Hepatocyte (in vitro differentiated cells): Measurements from ENCODE around the gene KRTAP10-2. TPM values are rescaled to one million over a fixed set of nuclear protein-coding genes. Genes with fewer than 3 reads are reported as not detected.

ENCODE experiments used
- DNase-seq: peaks from one replicate; pipeline ENCODE4 v3.0.0-alpha.2; 2016; ENCODE audit warnings: low spot score
- H2AFZ ChIP-seq: fragments of 200-600 bp; sonication (generic); 2 replicates; pipeline ENCODE4 v1.6.0; 2016; ENCODE audit warnings: antibody characterized with exemption, mild to moderate bottlenecking
- H3K27ac ChIP-seq: fragments of 200-600 bp; sonication (generic); 2 replicates; pipeline ENCODE4 v1.5.1; 2016; ENCODE audit warnings: mild to moderate bottlenecking
- H3K27me3 ChIP-seq: fragments of 200-600 bp; sonication (generic); 2 replicates; pipeline ENCODE4 v1.6.1; 2016
- H3K36me3 ChIP-seq: fragments of 200-600 bp; sonication (generic); replicated peaks from 2 replicates; pipeline ENCODE4 v1.5.1; 2016; ENCODE audit warnings: low read depth; ENCODE audit not compliant: insufficient read depth
- H3K4me1 ChIP-seq: fragments of 200-600 bp; sonication (generic); 2 replicates; pipeline ENCODE4 v1.5.1; 2016; ENCODE audit warnings: mild to moderate bottlenecking, moderate library complexity; ENCODE audit not compliant: insufficient read depth
- H3K4me2 ChIP-seq: fragments of 200-600 bp; sonication (generic); 2 replicates; pipeline ENCODE4 v1.6.0; 2016
- H3K4me3 ChIP-seq: fragments of 200-600 bp; sonication (generic); 2 replicates; pipeline ENCODE4 v1.5.1; 2016; ENCODE audit warnings: mild to moderate bottlenecking
- H3K79me2 ChIP-seq: fragments of 200-600 bp; sonication (generic); 2 replicates; pipeline ENCODE4 v1.6.0; 2017; ENCODE audit warnings: mild to moderate bottlenecking
- H3K9me2 ChIP-seq: fragments of 200-600 bp; sonication (generic); replicated peaks from 2 replicates; pipeline ENCODE4 v1.6.0; 2017; ENCODE audit warnings: mild to moderate bottlenecking; ENCODE audit not compliant: insufficient read depth
- H3K9me3 ChIP-seq: fragments of 200-600 bp; sonication (generic); 2 replicates; pipeline ENCODE4 v1.5.1; 2016; ENCODE audit warnings: low read depth, mild to moderate bottlenecking
- H4K20me1 ChIP-seq: fragments of 200-600 bp; sonication (generic); 2 replicates; pipeline ENCODE4 v1.6.0; 2016; ENCODE audit warnings: mild to moderate bottlenecking; ENCODE audit not compliant: insufficient read depth, poor library complexity, severe bottlenecking
- CTCF ChIP-seq: fragments of 200-600 bp; sonication (generic); IDR thresholded peaks from 2 replicates; pipeline ENCODE4 v1.5.1; 2016; ENCODE audit warnings: antibody characterized with exemption, mild to moderate bottlenecking; ENCODE audit not compliant: poor library complexity
- EZH2 ChIP-seq: fragments of 200-600 bp; sonication (generic); IDR thresholded peaks from 2 replicates; pipeline ENCODE4 v1.6.1; 2016; ENCODE audit warnings: antibody characterized with exemption, mild to moderate bottlenecking, borderline replicate concordance
- EZH2phosphoT487 ChIP-seq: fragments of 200-600 bp; sonication (generic); IDR thresholded peaks from one replicate; pipeline ENCODE4 v1.6.1; 2018; ENCODE audit warnings: antibody characterized with exemption, mild to moderate bottlenecking, low read depth, moderate library complexity; ENCODE audit not compliant: unreplicated experiment, severe bottlenecking
- WGBS: methylation state at CpG from one replicate; pipeline ENCODE4 v1.1.6; 2016; ENCODE audit warnings: low lambda C conversion rate; ENCODE audit errors: missing lambda C conversion rate; 5-methylcytosine and 5-hydroxymethylcytosine counted together
- polyA plus RNA-seq: library from polyadenylated mRNA; unstranded; fragments of >200 nt; fragmentation: Nextera tagmentation; extraction: Ambion mirVana; gene quantifications from 2 replicates; pipeline ENCODE4 v1.2.1, GENCODE V29; 2016
- total RNA-seq: library from RNA; depleted of rRNA; stranded (reverse); fragments of >200 nt; gene quantifications from 2 replicates; pipeline ENCODE4 v1.2.3, GENCODE V29; 2014

The KRTAP10-2 gene
- total and polyA plus RNA-seq, 2 experiments from 2014 or later, result not detected

- no peak overlapping the region for H3K4me3 ChIP-seq
- WGBS, result 93% methylated on average over 33 of the region's 33 CpGs
Measured at GRCh38 chr21:44537930-44538911, 13.1 kb downstream of the KRTAP10-2 start.

GRCh38 chr21:44535963-44536362, 15.3 kb downstream of the KRTAP10-2 start:
- H3K27ac ChIP-seq, result no peak overlapping the region
- no peaks in the 10 kb centered on the region for H3K27me3 ChIP-seq
- no peak overlapping the region for H2AFZ ChIP-seq
- no peak overlapping the region for H3K4me3 ChIP-seq
- 65% methylated on average over 7 of the region's 7 CpGs for WGBS
- no peak for DNase-seq
- no peaks in the 10 kb centered on the region for H4K20me1 ChIP-seq
- no peaks in the 10 kb centered on the region for H3K9me3 ChIP-seq
- TF ChIP-seq EZH2 (no peak), EZH2phosphoT487 (no peak), CTCF (no peak)
- no peaks in the 10 kb centered on the region for H3K4me1 ChIP-seq
- no peak overlapping the region for H3K4me2 ChIP-seq
- no peaks in the 10 kb centered on the region for H3K79me2 ChIP-seq
- no peaks in the 10 kb centered on the region for H3K9me2 ChIP-seq
- no peaks in the 10 kb centered on the region for H3K36me3 ChIP-seq

More at GRCh38 chr21:44537930-44538911, 13.1 kb downstream of the KRTAP10-2 start:
- DNase-seq, result peak; percentile 12
- no peak overlapping the region for H3K27ac ChIP-seq
- TF ChIP-seq CTCF (no peak), EZH2 (no peak), EZH2phosphoT487 (no peak)
- peaks cover 10% of the 10 kb centered on the region for H3K9me3 ChIP-seq
- H4K20me1 ChIP-seq, result no peaks in the 10 kb centered on the region
- no peak overlapping the region for H2AFZ ChIP-seq
- H3K4me1 ChIP-seq, result no peaks in the 10 kb centered on the region
- no peak overlapping the region for H3K4me2 ChIP-seq
- H3K27me3 ChIP-seq, result no peaks in the 10 kb centered on the region
- H3K9me2 ChIP-seq, result no peaks in the 10 kb centered on the region
- no peaks in the 10 kb centered on the region for H3K36me3 ChIP-seq
- no peaks in the 10 kb centered on the region for H3K79me2 ChIP-seq

DNA sequence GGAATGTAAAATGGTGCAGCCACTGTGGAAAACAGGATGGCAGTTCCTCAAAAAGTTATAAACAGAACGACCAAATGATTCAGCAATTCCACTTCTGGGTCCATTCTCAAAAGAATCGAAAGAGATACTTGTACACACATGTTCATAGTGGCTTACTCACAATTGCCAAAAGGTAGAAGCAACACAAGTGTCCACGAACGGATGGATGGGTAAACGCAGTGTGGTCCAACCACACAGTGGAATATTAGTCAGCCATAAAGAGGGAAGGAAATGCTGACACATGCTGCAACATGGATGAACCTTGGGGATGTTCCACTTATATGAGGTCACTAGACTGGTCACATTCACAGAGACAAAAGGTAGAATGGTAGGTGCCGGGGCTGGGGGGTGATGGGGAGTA, 16.6 kb downstream of the KRTAP10-2 start:
- no peak overlapping the region for H3K27ac ChIP-seq
- no peaks in the 10 kb centered on the region for H3K79me2 ChIP-seq
- H3K4me3 ChIP-seq, result no peak overlapping the region
- TF ChIP-seq CTCF (no peak), EZH2 (no peak), EZH2phosphoT487 (no peak)
- no peaks in the 10 kb centered on the region for H3K4me1 ChIP-seq
- H2AFZ ChIP-seq, result no peak overlapping the region
- no peaks in the 10 kb centered on the region for H3K9me2 ChIP-seq
- no peaks in the 10 kb centered on the region for H4K20me1 ChIP-seq
- WGBS, result 94% methylated on average over 6 of the region's 6 CpGs
- no peaks in the 10 kb centered on the region for H3K9me3 ChIP-seq
- no peaks in the 10 kb centered on the region for H3K27me3 ChIP-seq
- H3K4me2 ChIP-seq, result no peak overlapping the region
- H3K36me3 ChIP-seq, result no peaks in the 10 kb centered on the region
- no peak for DNase-seq
